GM12865 (cell line): ENCODE results near the gene MIP.
"Not testable (repeated sequence)": the region's sequence is repeated elsewhere in the genome, so short reads cannot be mapped to it uniquely, and the experiment has no call there.

ENCODE experiments used
- DNase-seq: peaks from one replicate; pipeline ENCODE4 v3.0.0; 2010; ENCODE audit warnings: low read depth
- H3K4me3 ChIP-seq: 2 replicates; pipeline ENCODE4 v1.5.1; 2011; ENCODE audit warnings: mild to moderate bottlenecking, low read depth, low read length, control low read depth
- TF ChIP-seq, protein P1 (sequence below): IDR thresholded peaks from 2 replicates; pipeline ENCODE4 v1.5.1; 2011; ENCODE audit warnings: low read length, control low read depth, low read depth, inconsistent platforms; ENCODE audit not compliant: insufficient read depth; ENCODE audit errors: missing control alignments

Gene MIP

GRCh38 chr12:56454557-56454956 lies at the start of gene MIP:
Gene MIP (minus strand): TSS chr12:56454657. CDS start chr12:56454613, 44 bp downstream.
- no peak within 1 kb of the TSS for H3K4me3 ChIP-seq
- TF ChIP-seq, protein P1, sequence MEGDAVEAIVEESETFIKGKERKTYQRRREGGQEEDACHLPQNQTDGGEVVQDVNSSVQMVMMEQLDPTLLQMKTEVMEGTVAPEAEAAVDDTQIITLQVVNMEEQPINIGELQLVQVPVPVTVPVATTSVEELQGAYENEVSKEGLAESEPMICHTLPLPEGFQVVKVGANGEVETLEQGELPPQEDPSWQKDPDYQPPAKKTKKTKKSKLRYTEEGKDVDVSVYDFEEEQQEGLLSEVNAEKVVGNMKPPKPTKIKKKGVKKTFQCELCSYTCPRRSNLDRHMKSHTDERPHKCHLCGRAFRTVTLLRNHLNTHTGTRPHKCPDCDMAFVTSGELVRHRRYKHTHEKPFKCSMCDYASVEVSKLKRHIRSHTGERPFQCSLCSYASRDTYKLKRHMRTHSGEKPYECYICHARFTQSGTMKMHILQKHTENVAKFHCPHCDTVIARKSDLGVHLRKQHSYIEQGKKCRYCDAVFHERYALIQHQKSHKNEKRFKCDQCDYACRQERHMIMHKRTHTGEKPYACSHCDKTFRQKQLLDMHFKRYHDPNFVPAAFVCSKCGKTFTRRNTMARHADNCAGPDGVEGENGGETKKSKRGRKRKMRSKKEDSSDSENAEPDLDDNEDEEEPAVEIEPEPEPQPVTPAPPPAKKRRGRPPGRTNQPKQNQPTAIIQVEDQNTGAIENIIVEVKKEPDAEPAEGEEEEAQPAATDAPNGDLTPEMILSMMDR = no peak
- no peak for DNase-seq

GRCh38 chr12:56499879-56500278 lies 45.4 kb upstream of the MIP start:
- H3K4me3 ChIP-seq, DNase-seq: not testable (repeated sequence)

GRCh38 chr12:56499452-56499851 lies 45.0 kb upstream of the MIP start:
- DNase-seq, H3K4me3 ChIP-seq: not testable (repeated sequence)

DNA sequence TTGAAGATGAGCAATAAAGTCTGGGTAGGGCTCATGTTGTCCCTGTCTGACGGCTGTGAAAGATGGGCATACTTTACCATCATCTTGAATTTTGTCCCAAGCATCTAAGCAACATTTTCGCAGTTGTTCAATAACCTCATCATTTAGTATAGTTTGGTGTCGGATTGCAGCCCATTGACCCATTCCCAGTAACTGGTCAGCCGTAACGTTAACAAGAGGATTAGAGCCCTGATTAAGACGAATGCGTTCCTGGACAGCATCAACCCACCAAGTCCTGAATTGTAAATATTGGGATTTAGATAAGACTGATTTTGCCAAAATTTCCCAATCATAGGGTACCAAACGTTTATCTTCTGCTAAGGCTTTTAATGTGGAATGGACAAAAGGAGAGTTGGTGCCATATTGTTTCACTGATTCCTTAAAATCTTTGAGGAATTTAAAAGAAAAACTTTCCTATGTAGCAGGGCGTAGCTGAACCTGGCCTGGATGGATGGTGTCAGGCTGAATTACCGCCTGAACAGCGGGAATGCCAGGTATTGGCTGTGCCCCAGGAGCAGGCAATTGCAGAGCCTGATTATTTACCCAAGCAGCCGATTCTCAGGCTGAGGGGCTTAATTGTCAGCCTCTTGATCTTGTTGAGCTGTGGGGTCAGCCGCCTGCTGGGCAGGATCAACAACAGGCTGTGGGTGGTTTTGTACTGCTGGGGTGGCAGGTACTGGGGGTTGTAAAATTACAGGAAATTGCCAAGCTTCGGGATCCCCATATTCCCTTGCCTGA lies 43.9 kb upstream of the MIP start:
- DNase-seq, H3K4me3 ChIP-seq: not testable (repeated sequence)

DNA sequence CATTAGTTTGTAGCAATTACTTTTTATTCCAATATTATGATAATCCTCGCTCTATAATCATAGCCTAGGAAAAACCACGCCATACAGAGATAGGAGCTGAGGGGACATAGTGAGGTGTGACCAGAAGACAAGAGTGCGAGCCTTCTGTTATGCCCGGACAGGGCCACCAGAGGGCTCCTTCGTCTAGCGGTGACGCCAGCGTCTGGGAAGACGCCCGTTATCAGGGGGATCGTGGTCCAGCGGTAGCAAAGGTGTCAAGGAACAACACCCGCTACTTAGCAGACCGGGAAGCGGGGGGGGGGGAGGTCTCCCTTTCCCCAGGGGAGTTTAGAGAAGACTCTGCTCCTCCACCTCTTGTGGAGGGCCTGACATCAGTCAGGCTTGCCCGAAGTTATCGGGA lies 42.2 kb upstream of the MIP start:
- not testable (repeated sequence) for DNase-seq, H3K4me3 ChIP-seq
- TF ChIP-seq, protein P1 = peak; percentile 45

DNA sequence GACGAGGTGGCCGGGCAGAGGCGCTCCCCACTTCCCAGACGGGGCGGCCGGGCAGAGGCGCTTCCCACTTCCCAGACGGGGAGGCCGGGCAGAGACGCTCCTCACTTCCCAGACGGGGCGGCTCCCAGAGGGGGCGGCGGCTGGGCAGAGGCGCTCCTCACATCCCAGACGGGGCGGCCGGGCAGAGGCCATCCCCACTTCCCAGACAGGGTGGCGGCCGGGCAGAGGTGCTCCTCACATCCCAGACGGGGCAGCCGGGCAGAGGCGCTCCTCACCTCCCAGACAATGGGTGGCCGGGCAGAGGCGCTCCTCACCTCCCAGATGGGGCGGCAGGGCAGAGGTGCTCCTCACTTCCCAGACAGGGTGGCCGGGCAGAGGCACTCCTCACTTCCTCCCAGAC lies 40.0 kb upstream of the MIP start:
- H3K4me3 ChIP-seq, DNase-seq: not testable (repeated sequence)

DNA sequence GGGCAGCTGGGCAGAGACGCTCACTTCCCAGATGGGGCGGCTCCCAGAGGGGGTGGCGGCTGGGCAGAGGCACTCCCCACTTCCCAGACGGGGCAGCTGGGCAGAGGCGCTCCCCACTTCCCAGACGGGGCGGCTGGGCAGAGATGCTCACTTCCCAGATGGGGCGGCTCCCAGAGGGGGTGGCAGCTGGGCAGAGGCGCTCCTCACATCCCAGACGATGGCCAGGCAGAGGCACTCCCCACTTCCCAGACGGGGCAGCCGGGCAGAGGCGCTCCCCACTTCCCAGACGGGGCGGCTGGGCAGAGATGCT lies 39.6 kb upstream of the MIP start:
- not testable (repeated sequence) for H3K4me3 ChIP-seq, DNase-seq

DNA sequence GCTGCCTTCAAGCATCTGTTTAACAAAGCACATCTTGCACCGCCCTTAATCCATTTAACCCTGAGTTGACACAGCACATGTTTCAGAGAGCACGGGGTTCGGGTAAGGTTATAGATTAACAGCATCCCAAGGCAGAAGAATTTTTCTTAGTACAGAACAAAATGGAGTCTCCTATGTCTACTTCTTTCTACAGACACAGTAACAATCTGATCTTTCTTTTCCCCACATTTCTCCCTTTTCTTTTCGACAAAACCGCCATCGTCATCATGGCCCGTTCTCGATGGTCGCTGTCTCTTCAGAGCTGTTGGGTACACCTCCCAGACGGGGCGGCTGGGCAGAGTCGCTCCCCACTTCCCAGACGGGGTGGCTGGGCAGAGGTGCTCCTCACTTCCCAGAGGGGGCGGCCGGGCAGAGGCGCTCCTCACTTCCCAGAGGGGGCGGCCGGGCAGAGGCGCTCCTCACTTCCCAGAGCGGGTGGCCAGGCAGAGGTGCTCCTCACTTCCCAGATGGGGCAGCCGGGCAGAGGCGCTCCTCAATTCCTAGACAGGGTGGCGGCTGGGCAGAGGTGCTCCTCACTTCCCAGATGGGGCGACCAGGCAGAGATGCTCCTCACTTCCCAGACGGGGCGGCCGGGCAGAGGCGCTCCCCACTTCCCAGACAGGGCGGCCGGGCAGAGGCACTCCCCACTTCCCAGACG lies 39.1 kb upstream of the MIP start:
- H3K4me3 ChIP-seq, DNase-seq: not testable (repeated sequence)

DNA sequence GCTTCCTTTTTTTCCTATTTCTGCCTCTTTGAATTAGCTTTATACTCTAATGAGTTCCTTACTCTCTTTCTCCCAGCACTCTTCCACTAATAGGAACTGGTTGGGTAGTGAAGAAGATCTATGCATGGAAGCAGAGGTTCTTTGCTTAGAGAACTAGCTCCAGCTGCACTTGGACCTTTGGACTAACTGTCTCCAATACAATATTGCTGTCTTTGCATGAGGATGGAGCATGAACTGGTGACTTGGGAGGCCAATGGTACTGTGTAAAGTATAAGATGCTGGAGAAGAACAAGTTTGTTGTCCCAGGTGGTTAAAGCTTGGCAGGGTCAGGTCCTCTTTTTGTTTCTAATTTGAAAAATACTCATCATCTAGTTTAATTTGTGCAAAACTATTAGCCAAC lies 35.9 kb upstream of the MIP start:
- TF ChIP-seq, protein P1 = no peak
- no peak for DNase-seq
- no peak overlapping the region for H3K4me3 ChIP-seq

GRCh38 chr12:56488041-56488955 lies 33.8 kb upstream of the MIP start, which contains the start of gene GLS2:
Gene GLS2 (minus strand): TSS chr12:56488161. CDS start chr12:56488118, 43 bp downstream.
- peak within 1 kb of the TSS; percentile 58 for H3K4me3 ChIP-seq
- DNase-seq = peak; percentile 78
- TF ChIP-seq, protein P1 = no peak
